AG04449 (cell line): ENCODE measurements around the gene PSD2.

Source experiments
- CTCF ChIA-PET: fragments of 350-600 bp; formaldehyde crosslinking; extraction: SDS; loops from one replicate; lab custom pipeline; 2021; ENCODE audit warnings: antibody characterized with exemption; lab: Yijun Ruan, JAX
- POLR2A ChIA-PET: fragments of 400-600, 350-600 bp; formaldehyde crosslinking; extraction: SDS; loops from one replicate; lab custom pipeline; 2020; ENCODE audit warnings: antibody characterized with exemption, inconsistent platforms; lab: Yijun Ruan, JAX
- DNase-seq: peaks from one replicate; pipeline ENCODE4 v3.0.0-alpha.2; 2010; ENCODE audit warnings: low read depth, low spot score
- H3K4me3 ChIP-seq: 2 replicates; pipeline ENCODE4 v1.5.1; 2011; ENCODE audit warnings: low read depth, mild to moderate bottlenecking, control low read depth, low read length
- CTCF ChIP-seq: IDR thresholded peaks from one replicate; pipeline ENCODE4 v1.5.1; 2011; ENCODE audit warnings: mild to moderate bottlenecking, moderate library complexity, low read length, control low read depth, inconsistent platforms; ENCODE audit not compliant: insufficient read depth; ENCODE audit errors: missing control alignments

Gene PSD2

DNA sequence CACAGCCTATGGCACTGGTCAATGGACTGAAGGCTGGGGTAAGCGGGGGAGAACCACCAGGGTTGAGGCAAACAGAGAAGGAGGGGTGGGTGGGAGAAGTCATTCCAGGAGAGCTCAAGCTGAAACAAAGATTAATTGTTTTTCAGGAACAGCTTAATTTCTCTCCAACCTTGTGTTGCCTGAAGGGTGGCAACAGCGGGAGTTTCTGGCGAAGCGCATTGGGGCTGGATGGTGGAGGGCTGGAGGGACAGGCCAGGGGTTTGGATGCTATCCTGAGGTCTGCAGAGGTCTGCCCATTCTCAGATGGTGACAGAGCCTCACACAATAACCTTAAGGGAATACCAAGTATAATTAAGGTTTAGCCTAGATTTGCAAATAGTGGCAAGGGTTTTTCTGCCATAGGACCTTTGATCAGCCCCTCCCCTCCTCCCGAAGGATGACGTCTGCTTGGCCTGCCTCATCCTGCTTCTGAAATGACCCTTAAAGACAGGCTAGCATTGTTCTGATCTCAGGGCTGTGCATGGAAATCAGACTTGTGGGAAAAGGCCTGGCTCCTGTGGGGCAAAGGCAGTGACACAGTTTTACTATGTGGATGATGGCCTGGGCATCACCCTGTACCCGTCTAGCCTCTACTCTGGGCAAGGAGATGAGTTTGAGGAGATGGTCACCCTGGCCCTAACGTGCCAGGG, 32.7 kb downstream of the PSD2 start:
- POLR2A ChIA-PET: no interaction called here
- no peak for DNase-seq

DNA sequence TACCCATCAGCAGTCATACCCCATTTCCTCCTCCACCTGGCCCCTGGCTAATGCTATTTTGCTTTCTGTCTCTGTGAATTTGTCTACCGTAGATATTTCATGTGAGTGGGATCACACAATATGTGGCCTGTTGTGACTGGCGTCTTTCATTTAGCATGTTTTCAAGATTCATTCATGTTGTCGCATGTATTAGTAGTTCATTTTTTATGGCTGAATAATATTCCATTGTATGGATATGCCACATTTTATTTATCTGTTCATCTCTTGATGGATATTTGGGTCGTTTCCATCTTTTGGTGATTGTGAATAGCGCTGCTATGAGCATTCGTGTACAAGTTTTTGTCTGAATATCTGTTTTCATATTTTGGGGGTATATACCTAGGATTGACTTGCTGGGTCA, 33.9 kb downstream of the PSD2 start:
- ChIA-PET POLR2A (no interaction called here), CTCF (no interaction called here)
- no peak for TF ChIP-seq CTCF
- DNase-seq: no peak
- H3K4me3 ChIP-seq: no peak overlapping the region

More for the DNA sequence above, 32.7 kb downstream of the PSD2 start:
- CTCF ChIA-PET: no interaction called here
- no peak overlapping the region for H3K4me3 ChIP-seq
- TF ChIP-seq CTCF: no peak

GRCh38 chr5:139831624-139832023, 36.0 kb downstream of the PSD2 start:
- no peak overlapping the region for H3K4me3 ChIP-seq
- CTCF ChIA-PET: interaction anchor here (0.7 to 3.0 kb wide), 4 partner anchors 12 to 45 kb away, joined by 3 to 14 read pairs (median 4); no protein-coding TSS in a partner anchor
- POLR2A ChIA-PET: no interaction called here
- no peak for TF ChIP-seq CTCF
- DNase-seq: no peak

- TF ChIP-seq CTCF: no peak
- ChIA-PET POLR2A (no interaction called here), CTCF (interaction anchor here (0.9 to 3.0 kb wide), 3 partner anchors 10 to 45 kb away, joined by 3 to 14 read pairs (median 5); no protein-coding TSS in a partner anchor)
- no peak for DNase-seq
- H3K4me3 ChIP-seq: no peak overlapping the region
These were observed 37.9 kb downstream of the PSD2 start for GRCh38 chr5:139833525-139833924.

DNA sequence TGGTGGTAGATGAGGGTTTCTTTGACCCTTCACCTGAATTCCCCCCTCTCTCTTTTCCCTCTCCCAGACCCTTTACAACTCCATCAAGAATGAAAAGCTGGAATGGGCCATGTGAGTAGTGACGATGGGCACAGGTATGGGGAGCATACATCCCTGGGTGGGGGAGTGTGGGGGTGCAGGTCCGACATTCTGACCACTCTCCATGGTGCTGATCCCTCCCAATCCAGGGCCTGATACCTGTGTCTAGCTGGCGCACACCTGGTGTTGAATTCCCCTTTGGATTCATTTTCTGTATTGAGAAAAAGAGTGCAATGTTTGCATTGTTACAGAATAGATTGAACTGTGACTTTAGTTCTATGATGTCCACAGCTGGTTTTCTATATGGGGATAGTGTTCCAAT, 40.0 kb downstream of the PSD2 start:
- H3K4me3 ChIP-seq: no peak overlapping the region
- ChIA-PET POLR2A (no interaction called here), CTCF (no interaction called here)
- TF ChIP-seq CTCF: no peak
- DNase-seq: no peak

DNA sequence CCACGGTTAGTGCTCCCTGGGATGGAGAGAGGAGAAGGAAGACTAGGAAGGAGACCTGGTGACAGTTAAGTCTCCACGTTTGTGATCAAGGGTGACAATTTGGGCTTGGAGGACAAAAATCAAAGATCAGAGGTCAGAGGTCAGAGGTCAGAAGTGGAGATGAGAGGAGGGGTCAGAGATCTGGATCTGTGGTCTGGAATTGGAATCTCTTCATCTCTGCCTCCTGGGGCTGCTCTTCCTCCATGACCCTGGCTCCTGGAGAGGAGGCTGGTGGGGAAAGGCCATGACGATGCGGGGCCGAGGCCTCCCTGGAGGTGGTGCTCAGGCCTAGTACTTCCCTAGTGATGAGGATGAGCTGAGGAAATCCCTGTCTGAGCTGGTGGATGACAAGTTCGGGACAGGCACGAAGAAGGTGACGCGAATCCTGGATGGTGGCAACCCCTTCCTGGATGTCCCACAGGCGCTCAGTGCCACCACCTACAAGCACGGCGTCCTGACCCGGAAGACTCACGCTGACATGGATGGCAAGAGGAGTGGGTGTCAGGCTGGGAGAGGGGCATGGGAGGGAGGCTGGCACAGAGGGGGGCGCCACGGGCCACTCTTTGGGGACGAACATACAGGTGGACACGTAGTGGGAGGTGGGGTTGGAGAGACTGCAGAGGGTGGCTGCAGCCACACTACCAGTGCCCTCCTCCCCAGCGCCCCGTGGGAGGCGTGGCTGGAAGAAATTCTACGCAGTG, 41.0 kb downstream of the PSD2 start:
- no peak for DNase-seq
- no peak for TF ChIP-seq CTCF
- CTCF ChIA-PET: no interaction called here
- POLR2A ChIA-PET: no interaction called here
- no peak overlapping the region for H3K4me3 ChIP-seq
